DMS53 (cell line): ENCODE results near the gene ZNF385B.

Experiments
- DNase-seq: peaks from one replicate; lab custom pipeline; 2025; lab: John Stamatoyannopoulos, UW

The ZNF385B gene

DNA sequence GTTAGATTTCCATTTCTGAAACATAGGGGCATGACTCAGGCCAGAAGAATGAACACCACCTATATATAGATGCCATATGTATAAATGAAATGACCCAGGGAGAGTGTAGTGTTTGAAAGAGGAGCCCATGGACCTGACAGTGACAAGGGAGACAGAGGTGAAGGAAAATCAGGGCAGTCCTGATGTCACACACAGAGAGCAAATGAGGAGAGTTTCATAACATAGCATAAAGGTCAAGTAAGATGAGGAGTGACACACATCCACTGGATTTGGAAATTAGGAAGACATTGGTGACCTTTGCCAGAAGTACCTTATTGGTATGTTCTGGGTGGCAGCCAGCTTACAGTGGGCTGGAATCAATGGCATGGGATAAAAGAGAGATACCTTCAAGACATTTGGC is 276.7 kb downstream of the ZNF385B start:
- peak; percentile 8 for DNase-seq

- peak; percentile 21 for DNase-seq
Observed at GRCh38 chr2:179581605-179582004, 279.8 kb downstream of the ZNF385B start.

DNA sequence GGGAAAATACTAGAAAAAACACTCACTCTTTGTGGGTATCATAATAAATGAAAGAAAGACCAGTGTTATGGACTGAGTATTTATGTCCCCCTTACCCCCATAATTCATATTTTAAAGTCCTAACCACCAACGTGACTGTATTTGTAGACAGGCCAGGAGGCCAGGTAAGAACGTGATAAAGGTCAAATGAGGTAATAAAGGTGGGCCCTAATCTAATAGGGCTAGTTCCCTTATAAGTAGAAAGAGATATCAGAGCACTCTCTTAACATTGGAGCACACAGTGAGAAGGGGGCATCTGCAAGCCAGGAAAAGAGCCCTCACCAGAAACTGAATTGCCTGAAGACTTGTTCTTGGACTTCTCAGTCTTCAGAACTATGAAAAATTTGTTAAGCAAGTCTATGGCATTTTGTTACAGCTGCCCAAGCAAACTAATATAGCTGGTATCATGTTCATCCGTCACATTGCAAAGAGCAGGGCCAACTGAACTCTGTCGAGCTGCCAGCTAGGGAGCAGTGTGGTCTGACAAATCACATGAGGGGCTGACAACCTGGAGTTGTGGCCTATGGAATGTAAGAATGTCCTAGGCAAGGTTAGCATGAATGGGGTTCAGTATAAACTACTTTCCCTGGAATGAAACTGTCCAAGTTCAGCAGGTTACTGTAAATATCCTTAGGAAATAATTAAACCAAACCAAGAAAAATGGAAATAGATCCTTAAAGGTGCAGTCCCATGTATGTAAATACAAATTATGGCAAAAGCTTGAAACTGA is 280.9 kb downstream of the ZNF385B start:
- no peak for DNase-seq

GRCh38 chr2:179579800-179580199 is 281.6 kb downstream of the ZNF385B start:
- DNase-seq, result no peak

- no peak for DNase-seq
Observed at GRCh38 chr2:179578171-179578916, 283.1 kb downstream of the ZNF385B start.

DNA sequence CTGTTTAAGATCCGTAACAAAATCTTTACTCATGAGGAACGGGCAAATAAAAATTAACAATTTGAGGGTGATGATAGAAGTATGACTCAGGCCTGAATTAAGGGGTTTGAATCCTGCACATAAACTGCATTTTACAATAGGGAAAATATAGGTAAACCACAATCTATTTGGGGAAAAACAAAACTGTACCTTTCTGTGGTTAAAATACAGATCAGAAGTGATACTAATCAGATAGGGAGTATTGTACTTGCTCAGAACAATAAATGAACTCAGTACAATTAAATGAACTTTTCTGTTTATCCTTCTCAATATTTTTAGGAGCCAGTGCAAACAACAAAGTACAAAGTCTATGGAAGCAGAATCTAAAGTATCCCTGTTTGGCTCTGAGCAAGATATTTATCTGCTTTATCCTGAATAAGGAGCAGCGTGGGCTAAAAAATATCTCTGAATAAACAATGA is 287.3 kb downstream of the ZNF385B start:
- DNase-seq, result no peak

DNA sequence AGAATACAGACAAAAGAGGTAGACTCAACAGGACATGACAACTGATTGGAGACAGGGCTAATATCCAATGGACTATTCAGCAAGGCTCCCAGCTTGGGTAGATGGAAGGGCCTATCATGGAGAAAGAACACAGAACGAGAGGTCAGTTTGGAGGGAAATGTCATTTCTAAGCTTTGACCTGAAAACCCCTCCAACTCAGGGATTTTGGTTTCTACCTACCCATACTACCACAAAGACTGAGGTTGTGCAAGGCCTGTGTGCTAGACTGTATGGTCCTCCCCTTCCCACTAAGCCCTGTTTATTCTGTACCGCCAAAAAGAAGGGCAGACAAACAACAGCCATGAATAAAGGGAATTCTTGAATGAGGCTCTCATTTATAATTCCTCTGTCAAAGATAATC is 288.9 kb downstream of the ZNF385B start:
- DNase-seq, result no peak

- no peak for DNase-seq
Observed at GRCh38 chr2:179571721-179572120, 289.7 kb downstream of the ZNF385B start.

DNA sequence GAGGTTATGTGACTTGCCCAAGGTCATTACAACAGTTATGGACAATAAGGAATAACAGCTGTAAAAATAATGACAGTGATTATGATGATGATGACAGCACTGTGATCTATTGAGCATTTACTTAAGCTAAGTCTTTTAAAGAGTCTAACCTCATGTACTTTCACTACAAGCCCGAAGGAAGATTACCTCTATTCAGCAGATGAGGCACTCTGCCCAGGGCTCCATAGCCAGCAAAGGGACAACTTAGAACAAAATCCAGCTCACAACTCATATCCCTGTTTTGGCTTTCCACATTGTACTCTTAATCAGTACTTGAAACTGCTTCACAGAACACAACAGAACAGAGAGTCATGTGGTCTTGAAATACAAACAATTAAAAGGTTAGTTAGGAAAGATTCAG is 290.2 kb downstream of the ZNF385B start:
- DNase-seq, result no peak

- no peak for DNase-seq
Observed at GRCh38 chr2:179569831-179570233, 291.6 kb downstream of the ZNF385B start.

DNA sequence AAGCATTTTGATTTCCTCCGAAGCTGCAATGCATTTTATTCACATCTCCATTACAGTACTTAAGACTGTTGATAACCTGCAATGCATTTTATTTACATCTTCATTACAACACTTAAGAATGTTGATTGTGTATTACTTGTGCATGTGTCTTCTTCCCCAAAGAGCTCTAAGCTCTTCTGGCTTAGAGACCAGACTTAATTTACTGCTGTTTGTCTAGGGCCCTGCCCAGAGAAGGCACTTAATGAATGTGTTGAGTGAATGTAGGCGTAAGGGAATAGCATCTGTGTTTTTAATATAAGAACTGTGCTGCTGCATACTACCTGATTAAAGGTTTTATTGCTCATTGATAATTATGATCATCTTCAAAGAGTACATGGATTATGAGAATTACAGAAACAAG is 295.6 kb downstream of the ZNF385B start:
- no peak for DNase-seq

DNA sequence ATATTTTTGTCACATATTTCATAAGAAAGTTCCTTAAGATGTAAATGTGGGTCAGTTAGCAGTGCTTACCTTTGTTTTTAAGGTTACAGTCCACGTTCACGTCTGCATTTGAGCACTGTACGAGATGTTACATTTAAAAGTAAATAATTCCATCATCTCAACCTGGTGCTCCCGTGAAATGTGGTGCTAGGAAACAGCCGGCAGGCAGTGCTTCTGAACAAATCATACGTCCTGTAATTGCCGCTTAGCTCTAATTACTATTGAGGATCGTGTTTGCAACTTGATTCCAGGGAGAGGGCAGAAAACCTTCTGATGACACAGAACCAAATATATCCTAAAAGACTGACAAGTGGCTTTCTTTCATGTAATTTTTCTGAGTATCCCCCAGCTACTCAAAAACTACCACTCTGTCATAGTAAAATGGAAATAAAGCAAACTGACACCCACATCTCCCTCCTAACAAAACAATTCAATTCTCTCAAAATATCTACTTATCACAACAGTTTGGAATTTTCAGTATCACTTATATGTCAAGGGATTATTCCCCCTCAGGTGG is 299.0 kb downstream of the ZNF385B start:
- no peak for DNase-seq

- DNase-seq, result no peak
Observed at GRCh38 chr2:179561702-179562101, 299.7 kb downstream of the ZNF385B start.

DNA sequence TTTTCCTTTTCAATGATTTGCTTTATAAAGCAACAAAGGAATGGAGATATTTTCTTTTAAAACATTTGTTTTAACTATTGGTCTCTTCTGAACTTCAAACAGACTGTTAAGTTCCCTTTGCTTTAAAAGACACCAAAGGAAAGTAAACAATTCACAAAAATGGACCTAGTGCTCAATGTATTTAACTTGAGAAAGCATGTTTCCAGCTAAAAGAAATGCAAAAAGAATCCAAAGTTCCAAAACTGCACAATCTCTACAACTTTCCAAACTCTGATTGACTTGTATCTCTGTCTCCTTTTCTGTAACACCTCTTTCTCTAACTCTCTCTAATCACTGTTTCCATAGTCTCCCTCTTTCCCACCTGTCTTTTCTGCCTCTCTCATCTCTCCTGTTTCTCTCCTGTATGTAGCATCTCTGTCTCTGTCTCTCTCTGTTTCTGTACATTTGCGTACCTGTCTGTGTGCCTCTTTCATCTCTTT is 301.1 kb downstream of the ZNF385B start:
- DNase-seq, result no peak

- DNase-seq, result peak; percentile 43
Observed at GRCh38 chr2:179559108-179559806, 302.2 kb downstream of the ZNF385B start.

GRCh38 chr2:179558010-179558934 is 303.1 kb downstream of the ZNF385B start:
- DNase-seq, result peak; percentile 77

- no peak for DNase-seq
Observed at GRCh38 chr2:179556425-179556824, 305.0 kb downstream of the ZNF385B start.

DNA sequence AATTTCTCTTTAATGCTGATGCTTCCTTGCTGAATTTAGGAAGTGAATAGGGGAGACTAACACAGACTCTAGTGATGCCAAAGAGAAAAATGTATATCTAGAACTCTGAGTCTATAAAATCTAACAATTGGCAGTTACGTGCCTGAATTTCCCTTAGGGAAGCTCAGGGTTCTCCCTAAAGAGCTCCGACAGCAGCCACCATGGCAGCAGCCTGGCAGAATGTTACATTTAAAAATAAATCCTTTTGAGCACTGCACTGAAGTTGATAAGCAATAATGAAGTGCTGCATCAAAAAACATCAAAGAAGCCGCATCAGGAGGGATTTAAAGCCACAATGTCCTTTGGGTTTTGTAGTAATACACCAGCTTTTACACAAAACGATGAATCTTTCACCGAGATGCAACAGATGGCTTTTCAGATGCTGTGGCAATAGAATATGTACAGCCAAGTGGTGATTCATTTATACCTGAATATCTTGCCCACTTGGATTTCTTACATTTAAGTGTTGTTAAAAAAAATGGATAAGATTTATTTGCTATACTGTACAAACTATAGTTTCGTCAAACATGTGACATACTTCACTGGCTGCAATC is 305.6 kb downstream of the ZNF385B start:
- DNase-seq, result no peak

DNA sequence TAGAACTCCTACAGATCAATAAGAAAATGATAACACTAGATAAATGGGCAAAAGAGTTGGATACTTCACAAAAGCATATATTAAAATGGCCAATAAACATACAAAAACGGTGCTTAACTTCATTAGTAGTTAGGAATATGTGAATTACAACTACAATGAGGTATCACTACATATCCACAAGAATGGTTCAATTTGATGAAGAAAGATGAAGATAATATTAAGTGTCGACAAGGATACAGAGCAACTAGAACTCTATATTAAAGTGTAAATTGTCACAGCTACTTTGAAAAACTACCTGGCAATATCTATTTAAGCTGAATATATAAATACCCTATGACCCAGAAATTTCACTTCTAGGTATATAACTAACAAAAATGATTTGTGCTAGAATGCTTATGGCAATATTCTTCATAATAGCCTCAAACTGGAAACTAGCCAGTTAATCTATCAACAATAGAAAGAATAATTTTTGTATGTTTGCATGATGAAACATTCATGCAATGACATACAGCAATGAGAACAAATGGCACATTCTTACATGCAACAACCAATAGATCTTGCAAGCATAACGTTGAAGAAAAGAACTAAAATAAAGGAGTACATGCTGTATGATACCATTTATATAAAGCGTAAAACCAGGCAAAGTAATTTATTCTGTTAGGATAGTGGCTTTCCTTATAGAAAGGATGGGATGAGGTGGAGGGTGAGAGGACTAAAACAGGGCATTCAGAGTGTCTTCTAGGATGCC is 306.6 kb downstream of the ZNF385B start:
- DNase-seq, result no peak

- DNase-seq, result no peak
Observed at GRCh38 chr2:179553382-179553781, 308.0 kb downstream of the ZNF385B start.
